Mucosa of stomach (tissue), 1 donor: ENCODE data around the gene SLC4A5.
"Not testable (repeated sequence)": the region's sequence is repeated elsewhere in the genome, so short reads cannot be mapped to it uniquely, and the experiment has no call there.

Source experiments
- H3K27me3 ChIP-seq: one replicate; pipeline ENCODE4 v1.7.0; 2013; ENCODE audit warnings: mild to moderate bottlenecking, low read length; ENCODE audit not compliant: control insufficient read depth, insufficient read depth
- H3K36me3 ChIP-seq: one replicate; pipeline ENCODE4 v1.7.0; 2013; ENCODE audit warnings: low read length; ENCODE audit not compliant: control insufficient read depth, insufficient read depth
- H3K4me1 ChIP-seq: one replicate; pipeline ENCODE4 v1.7.0; 2013; ENCODE audit warnings: mild to moderate bottlenecking, low read length; ENCODE audit not compliant: control insufficient read depth, insufficient read depth
- H3K4me3 ChIP-seq: one replicate; pipeline ENCODE4 v1.7.0; 2013; ENCODE audit warnings: low read length
- H3K9ac ChIP-seq: one replicate; pipeline ENCODE4 v1.7.0; 2013; ENCODE audit warnings: mild to moderate bottlenecking, low read length, moderate library complexity
- H3K9me3 ChIP-seq: one replicate; pipeline ENCODE4 v1.7.0; 2013; ENCODE audit warnings: mild to moderate bottlenecking, low read length, moderate library complexity; ENCODE audit not compliant: control insufficient read depth
- donor health status: Pancreatic carcinoma.

Gene SLC4A5

DNA sequence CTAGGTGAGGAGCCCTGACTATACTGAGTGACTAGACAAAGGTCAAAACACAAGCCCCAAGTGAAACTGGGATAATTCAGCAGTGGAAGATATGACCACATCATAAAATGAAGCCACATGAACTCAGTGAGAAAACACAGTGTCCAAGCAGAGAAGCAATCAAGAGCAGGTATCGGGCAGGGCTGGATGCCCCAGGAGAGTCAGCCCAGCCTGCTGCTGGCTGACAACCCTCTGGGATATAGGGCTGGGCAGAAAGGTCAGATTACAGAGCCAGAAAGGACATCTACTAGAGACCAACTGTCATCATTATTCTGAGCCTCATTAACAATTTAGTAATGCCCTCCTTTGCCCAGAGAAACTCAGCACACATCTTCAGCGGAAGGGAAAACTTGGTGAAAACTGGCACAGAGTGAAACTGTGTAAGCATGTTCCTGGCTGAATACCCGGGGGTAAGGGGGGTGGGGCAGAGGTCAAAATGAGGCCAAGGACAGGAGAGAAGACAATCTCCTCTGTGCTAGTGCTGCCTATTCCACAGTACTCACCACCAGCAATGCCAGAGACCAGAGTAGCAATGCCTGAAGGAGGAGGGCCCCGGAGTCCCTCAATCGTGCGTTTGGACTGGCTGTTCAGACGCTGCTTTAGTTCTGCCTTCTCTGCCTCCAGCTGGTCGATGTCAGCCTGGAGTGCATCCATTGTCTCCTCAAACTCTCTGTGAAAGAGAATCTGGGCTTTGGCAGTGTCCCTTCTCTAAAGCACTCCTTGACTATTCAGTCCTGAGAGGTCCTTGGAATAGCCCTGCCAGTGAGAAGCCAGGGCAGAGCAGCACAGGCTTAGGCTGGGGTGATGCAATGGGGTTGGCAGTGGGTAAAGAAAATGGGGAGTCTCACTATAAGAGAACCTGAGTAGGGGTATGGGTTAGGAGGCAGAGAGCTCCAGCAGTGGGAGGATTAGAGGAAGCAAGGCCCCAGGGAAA lies 21.6 kb upstream of the SLC4A5 start:
- peaks cover 42% of the 10 kb centered on the region for H3K36me3 ChIP-seq
- no peak overlapping the region for H3K9ac ChIP-seq
- no peaks in the 10 kb centered on the region for H3K27me3 ChIP-seq
- no peaks in the 10 kb centered on the region for H3K4me1 ChIP-seq
- H3K9me3 ChIP-seq: no peaks in the 10 kb centered on the region
- H3K4me3 ChIP-seq: no peak overlapping the region

GRCh38 chr2:74361327-74361726 lies 18.1 kb upstream of the SLC4A5 start:
- H3K36me3 ChIP-seq: peaks cover 22% of the 10 kb centered on the region

DNA sequence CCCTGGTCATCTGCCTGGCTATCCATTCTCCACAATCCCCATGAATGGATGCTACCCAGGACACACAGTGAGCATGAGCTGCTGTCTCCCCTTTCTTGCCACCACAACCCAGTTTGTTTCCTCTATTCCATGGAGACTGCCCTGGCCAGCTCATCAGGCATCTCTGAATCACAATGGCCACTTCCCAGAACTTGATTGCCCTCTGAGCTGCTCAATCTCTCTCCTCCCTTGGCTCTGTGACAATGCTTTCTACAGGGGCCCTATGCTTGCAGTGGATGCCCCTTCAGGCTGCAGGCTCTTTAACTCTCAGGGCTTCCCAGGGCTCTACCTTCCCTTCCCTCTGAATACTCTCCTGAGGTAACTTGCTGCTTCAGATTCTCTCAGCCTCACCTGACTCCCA lies 14.4 kb upstream of the SLC4A5 start:
- peaks cover 6% of the 10 kb centered on the region for H3K36me3 ChIP-seq
- H3K4me1 ChIP-seq: no peaks in the 10 kb centered on the region
- H3K9ac ChIP-seq: no peak overlapping the region

More at GRCh38 chr2:74361327-74361726, 18.1 kb upstream of the SLC4A5 start:
- Histone ChIP-seq H3K9ac (no peak overlapping the region), H3K9me3 (no peaks in the 10 kb centered on the region), H3K4me1 (no peaks in the 10 kb centered on the region), H3K4me3 (no peak overlapping the region), H3K27me3 (no peaks in the 10 kb centered on the region)

DNA sequence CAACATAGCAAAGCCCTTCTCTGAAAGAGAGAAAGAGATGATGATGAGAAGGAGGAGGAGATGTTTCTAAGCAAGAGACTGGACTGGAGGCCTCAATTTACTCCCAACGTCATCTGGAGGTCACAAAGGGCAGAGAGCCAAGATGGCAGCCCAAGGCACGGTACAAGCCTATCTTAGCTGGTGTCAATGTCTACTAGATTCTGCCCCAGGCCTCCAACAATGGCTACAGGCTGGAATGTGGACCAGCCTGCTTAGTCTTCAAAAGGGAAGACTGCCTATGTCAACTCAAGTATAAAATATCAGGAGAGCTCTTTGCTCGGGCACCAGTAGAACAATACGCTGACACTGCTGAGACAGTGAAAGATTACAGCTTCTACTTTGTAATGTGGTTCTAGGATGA lies 6.7 kb upstream of the SLC4A5 start:
- Histone ChIP-seq H3K9me3 (no peaks in the 10 kb centered on the region), H3K27me3 (no peaks in the 10 kb centered on the region), H3K36me3 (no peaks in the 10 kb centered on the region), H3K4me1 (no peaks in the 10 kb centered on the region), H3K9ac (no peak overlapping the region), H3K4me3 (no peak overlapping the region)

More for the DNA sequence above, 14.4 kb upstream of the SLC4A5 start:
- H3K27me3 ChIP-seq: no peaks in the 10 kb centered on the region
- no peak overlapping the region for H3K4me3 ChIP-seq
- H3K9me3 ChIP-seq: no peaks in the 10 kb centered on the region

DNA sequence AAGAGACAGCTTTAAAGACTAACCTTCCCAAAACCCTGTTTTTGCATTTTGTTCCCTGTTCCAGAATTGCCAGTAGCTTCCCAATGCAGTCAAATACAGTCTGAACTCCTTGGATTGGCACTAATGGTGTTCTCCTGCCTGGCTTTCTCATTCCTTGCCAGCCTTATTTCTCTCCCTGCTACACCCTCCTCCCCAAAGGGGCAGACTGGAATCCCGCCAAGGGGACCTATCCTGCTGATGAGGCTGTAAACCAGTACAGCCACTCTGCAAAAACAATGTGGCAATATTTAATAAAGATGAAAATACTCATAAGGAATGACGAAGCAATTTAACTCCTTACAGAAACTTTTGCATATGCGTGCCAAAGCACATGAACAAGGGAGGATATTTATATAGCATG lies 4.5 kb upstream of the SLC4A5 start:
- Histone ChIP-seq H3K9ac (no peak overlapping the region), H3K36me3 (no peaks in the 10 kb centered on the region), H3K9me3 (no peaks in the 10 kb centered on the region), H3K27me3 (no peaks in the 10 kb centered on the region), H3K4me3 (no peak overlapping the region), H3K4me1 (no peaks in the 10 kb centered on the region)

DNA sequence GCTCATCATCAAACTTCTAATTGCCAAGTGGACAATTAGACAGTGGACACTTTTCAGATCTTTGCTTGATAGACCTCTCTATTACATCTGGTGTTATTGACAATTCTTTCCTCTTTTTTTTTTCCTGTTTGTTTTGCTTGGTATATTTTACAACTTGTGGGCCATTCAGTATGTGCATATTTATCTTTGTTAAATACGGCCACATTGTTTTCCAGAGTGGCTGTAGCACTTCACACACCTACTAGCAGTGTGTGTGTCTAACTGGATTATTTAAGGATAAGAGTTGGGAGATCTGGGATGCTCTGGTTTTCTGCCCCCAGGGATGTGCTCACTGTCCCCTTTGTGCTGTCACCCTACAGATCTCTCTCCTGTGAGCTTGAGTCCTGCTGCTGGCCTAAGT lies 4.1 kb upstream of the SLC4A5 start:
- no peak overlapping the region for H3K9ac ChIP-seq
- no peaks in the 10 kb centered on the region for H3K36me3 ChIP-seq
- H3K4me1 ChIP-seq: no peaks in the 10 kb centered on the region
- H3K9me3 ChIP-seq: no peaks in the 10 kb centered on the region
- no peak overlapping the region for H3K4me3 ChIP-seq
- H3K27me3 ChIP-seq: no peaks in the 10 kb centered on the region

DNA sequence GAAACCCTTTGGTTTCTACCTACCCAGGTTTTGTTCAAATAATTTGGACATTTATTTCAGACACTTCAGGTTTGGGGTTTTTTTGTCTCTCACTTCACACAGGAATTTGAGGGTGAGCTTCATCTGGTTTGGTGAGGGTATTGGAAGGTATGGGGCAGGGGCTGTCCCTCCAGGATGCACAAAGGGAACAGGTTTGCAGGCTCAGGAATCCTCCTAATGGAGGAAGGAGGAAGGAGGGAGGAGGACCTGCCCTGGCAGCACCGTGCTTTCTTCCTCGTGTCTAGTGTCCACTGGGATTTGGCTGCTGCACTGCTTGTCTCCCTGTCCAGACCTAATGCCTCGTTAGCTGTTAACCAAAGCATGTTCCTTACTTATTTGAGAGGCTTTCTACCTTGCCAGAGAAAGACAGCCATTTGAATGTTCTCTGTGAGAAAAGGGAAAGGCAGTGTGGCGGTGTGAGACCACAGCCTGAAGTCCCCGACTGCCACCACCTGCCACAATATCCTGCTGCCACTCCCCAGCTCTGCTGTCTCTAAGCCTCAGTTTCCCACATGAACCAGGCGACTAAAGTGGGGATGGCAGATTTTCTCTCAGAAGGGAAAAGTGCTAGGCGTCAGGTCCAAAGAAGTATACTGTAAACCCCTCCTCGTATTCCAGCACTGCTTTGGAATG lies 2.2 kb upstream of the SLC4A5 start:
- H3K9me3 ChIP-seq: no peaks in the 10 kb centered on the region
- H3K9ac ChIP-seq: no peak overlapping the region
- H3K27me3 ChIP-seq: no peaks in the 10 kb centered on the region
- H3K4me3 ChIP-seq: no peak overlapping the region
- no peaks in the 10 kb centered on the region for H3K36me3 ChIP-seq
- no peaks in the 10 kb centered on the region for H3K4me1 ChIP-seq

GRCh38 chr2:74336227-74336626 lies 7.0 kb downstream of the SLC4A5 start:
- not testable (repeated sequence) for H3K9ac ChIP-seq, H3K36me3 ChIP-seq, H3K4me3 ChIP-seq, H3K4me1 ChIP-seq, H3K9me3 ChIP-seq, H3K27me3 ChIP-seq

DNA sequence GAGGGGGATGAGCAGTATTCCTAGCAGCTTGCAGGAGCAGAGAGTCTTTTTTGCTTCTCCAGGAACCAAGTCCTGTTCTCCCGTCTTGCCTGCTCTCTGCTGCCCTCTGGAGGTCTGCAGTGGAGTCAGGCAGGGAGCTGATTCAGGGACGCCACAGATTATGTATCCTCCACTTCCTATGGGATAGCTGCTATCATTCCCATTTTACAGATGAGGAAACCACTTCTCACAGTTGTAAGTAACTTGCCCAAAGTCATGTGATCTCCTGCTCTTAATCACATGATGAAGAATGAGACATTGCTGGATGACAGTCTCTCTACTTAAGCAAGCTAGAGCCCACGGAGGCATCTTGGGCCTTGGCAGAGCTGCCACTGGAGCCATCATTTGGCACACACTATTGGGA lies 8.3 kb downstream of the SLC4A5 start:
- Histone ChIP-seq H3K4me1 (no peaks in the 10 kb centered on the region), H3K9me3 (no peaks in the 10 kb centered on the region), H3K4me3 (no peak overlapping the region), H3K9ac (no peak overlapping the region), H3K27me3 (no peaks in the 10 kb centered on the region), H3K36me3 (no peaks in the 10 kb centered on the region)

DNA sequence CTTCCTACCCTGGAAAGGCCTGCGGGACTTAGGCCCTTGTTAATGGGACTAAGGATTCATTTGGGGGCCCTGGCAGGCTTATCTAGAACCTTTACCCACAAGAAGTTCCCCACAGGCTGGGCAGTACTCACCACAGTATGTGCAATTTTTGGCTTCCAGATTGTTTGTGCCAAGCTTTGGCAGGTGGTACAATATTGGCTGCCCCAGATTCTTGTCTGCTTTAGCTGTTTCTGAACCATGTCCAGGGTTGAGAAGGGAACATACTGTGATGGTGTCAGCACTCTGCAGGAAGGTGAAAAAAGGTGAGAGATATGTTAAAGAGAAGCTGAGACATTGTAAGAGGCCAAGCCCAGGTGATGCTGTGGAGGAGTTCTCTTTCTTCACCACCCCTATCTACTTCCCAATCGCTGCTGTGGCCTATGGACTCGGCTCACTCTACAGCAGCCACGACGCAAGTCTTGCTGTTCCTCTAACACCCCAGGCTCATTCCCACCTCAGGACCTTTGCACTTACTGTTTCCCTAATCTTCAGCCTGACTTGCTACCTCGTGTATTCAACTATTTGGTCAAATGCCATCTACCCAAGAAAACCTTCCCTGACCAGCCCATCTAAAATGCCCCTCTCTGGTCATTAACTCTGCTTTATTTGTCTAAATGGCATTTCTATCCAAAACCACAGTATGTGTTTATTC lies 9.2 kb downstream of the SLC4A5 start:
- no peak overlapping the region for H3K9ac ChIP-seq

DNA sequence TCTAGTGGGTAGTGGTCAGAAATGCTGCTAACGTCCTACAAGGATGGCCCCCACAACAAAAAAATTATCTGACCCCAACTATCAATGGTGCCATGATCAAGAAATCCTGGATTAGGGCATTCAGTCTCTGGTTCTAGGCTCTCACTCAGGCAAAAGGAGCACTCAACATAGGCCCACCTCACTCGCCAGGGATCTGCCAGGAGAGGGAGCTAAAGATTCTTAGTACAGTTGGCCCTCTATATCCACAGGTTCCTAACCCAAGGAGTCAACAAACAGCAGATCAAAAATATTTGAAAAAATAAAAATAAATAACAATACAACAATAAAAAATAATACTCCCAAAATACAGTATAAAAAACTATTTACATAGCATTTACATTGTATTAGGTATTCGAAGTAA lies 10.0 kb downstream of the SLC4A5 start:
- no peaks in the 10 kb centered on the region for H3K9me3 ChIP-seq
- H3K9ac ChIP-seq: no peak overlapping the region
- no peaks in the 10 kb centered on the region for H3K4me1 ChIP-seq
- no peaks in the 10 kb centered on the region for H3K36me3 ChIP-seq
- H3K4me3 ChIP-seq: no peak overlapping the region
- H3K27me3 ChIP-seq: no peaks in the 10 kb centered on the region

More for the DNA sequence above, 9.2 kb downstream of the SLC4A5 start:
- no peaks in the 10 kb centered on the region for H3K4me1 ChIP-seq
- H3K36me3 ChIP-seq: no peaks in the 10 kb centered on the region
- H3K27me3 ChIP-seq: no peaks in the 10 kb centered on the region
- H3K9me3 ChIP-seq: no peaks in the 10 kb centered on the region
- no peak overlapping the region for H3K4me3 ChIP-seq
